Keratinocyte (primary cell): Measurements from ENCODE around the gene ARHGAP15. TPM values are rescaled to one million over a fixed set of nuclear protein-coding genes. Genes with fewer than 3 reads are reported as not detected.

Experiments used
- DNase-seq: peaks from one replicate; pipeline ENCODE4 v3.0.0-alpha.2; 2011; ENCODE audit warnings: low read depth, missing footprints, low spot score
- FAIRE-seq: peaks from 2 replicates; lab custom pipeline; 2011; peaks lifted over from hg19 to GRCh38; lab: Jason Lieb, UNC
- H2AFZ ChIP-seq: 2 replicates; pipeline ENCODE4 v1.6.0; 2012; ENCODE audit warnings: low read length, control low read depth, inconsistent platforms; ENCODE audit not compliant: control insufficient read depth
- H3K27ac ChIP-seq: 2 replicates; pipeline ENCODE4 v1.5.1; 2011; ENCODE audit warnings: low read length; ENCODE audit not compliant: control insufficient read depth, insufficient read depth
- H3K27me3 ChIP-seq: 3 replicates; pipeline ENCODE4 v1.6.0; 2011; ENCODE audit warnings: low read length; ENCODE audit not compliant: control insufficient read depth, insufficient read depth; ENCODE audit errors: extremely low read depth
- H3K36me3 ChIP-seq, 2 experiments: 2 replicates in 1 of 2; 3 replicates in 1 of 2; pipeline ENCODE4 v1.5.1; 2011; ENCODE audit warnings: low read length in 2 of 2, mild to moderate bottlenecking in 1 of 2; ENCODE audit not compliant: control insufficient read depth in 2 of 2, insufficient read depth in 2 of 2; ENCODE audit errors: extremely low read depth in 1 of 2
- H3K4me1 ChIP-seq: 3 replicates; pipeline ENCODE4 v1.5.1; 2011; ENCODE audit warnings: low read length; ENCODE audit not compliant: control insufficient read depth, insufficient read depth; ENCODE audit errors: extremely low read depth
- H3K4me2 ChIP-seq: 3 replicates; pipeline ENCODE4 v1.6.0; 2011; ENCODE audit warnings: low read depth, low read length; ENCODE audit not compliant: control insufficient read depth, insufficient read depth; ENCODE audit errors: extremely low read depth
- H3K4me3 ChIP-seq, 3 experiments: fragments of 200-600 bp in 1 of 3; sonication (generic) in 1 of 3; 2 replicates in 2 of 3; 3 replicates in 1 of 3; pipeline ENCODE4 v1.5.1; 2011 to 2016; ENCODE audit warnings: low read length in 3 of 3, mild to moderate bottlenecking in 3 of 3, control low read depth in 2 of 3, inconsistent platforms in 1 of 3, low read depth in 1 of 3, mixed read lengths in 1 of 3, mixed run types in 1 of 3, moderate library complexity in 1 of 3; ENCODE audit not compliant: control insufficient read depth in 2 of 3, insufficient read depth in 2 of 3; ENCODE audit errors: extremely low read depth in 1 of 3
- H3K79me2 ChIP-seq: 2 replicates; pipeline ENCODE4 v1.6.0; 2012; ENCODE audit warnings: low read length; ENCODE audit not compliant: control insufficient read depth, insufficient read depth
- H3K9ac ChIP-seq: 3 replicates; pipeline ENCODE4 v1.6.0; 2011; ENCODE audit warnings: low read length; ENCODE audit not compliant: control insufficient read depth, insufficient read depth; ENCODE audit errors: extremely low read depth
- H3K9me1 ChIP-seq: 3 replicates; pipeline ENCODE4 v1.6.0; 2011; ENCODE audit warnings: low read length; ENCODE audit not compliant: control insufficient read depth, insufficient read depth; ENCODE audit errors: extremely low read depth
- H3K9me3 ChIP-seq: 2 replicates; pipeline ENCODE4 v1.5.1; 2012; ENCODE audit warnings: low read depth, low read length; ENCODE audit not compliant: control insufficient read depth
- H4K20me1 ChIP-seq: 3 replicates; pipeline ENCODE4 v1.6.0; 2011; ENCODE audit warnings: low read length; ENCODE audit not compliant: control insufficient read depth, insufficient read depth; ENCODE audit errors: extremely low read depth
- CTCF ChIP-seq, 3 experiments: IDR thresholded peaks in 1 of 3; conservative IDR thresholded peaks in 1 of 3; optimal IDR thresholded peaks in 1 of 3; 2 replicates in 2 of 3; 3 replicates in 1 of 3; pipeline versions ENCODE3 to v1.5.1; 2011; ENCODE audit warnings: low read length in 3 of 3, mild to moderate bottlenecking in 3 of 3, moderate library complexity in 2 of 3, control low read depth in 1 of 3, inconsistent platforms in 1 of 3; ENCODE audit not compliant: insufficient read depth in 2 of 3; ENCODE audit errors: extremely low read depth in 1 of 3
- EZH2 ChIP-seq: IDR thresholded peaks from one replicate; pipeline ENCODE4 v1.6.1; 2012; ENCODE audit warnings: inconsistent platforms, mild to moderate bottlenecking, low read length, moderate library complexity
- dilution Hi-C: fragments of 300-500 bp; cut with MboI; formaldehyde crosslinking; loops from one replicate; pipeline ENCODE4 v1.7.0; 2020; ENCODE audit warnings: low sequenced_read_pairs; ENCODE audit not compliant: extremely low pct_ligation_motif_present
- polyA plus RNA-seq, 5 experiments: library from polyadenylated mRNA; depleted of rRNA in 3 of 5; stranded (reverse) in 3 of 5; stranded (forward) in 1 of 5; unstranded in 1 of 5; fragments of >200 nt; gene quantifications; 1 replicate in 1 of 5; 2 replicates in 3 of 5; 3 replicates in 1 of 5; pipeline versions ENCODE4 v1.2.1 to v1.2.3, GENCODE V29; 2011 to 2012; ENCODE audit warnings: missing spikeins in 2 of 5, low read depth in 1 of 5, low replicate concordance in 1 of 5

The ARHGAP15 gene
- polyA plus RNA-seq, 1 donor (not counting 4 experiments of a cell fraction or from before 2014, with no cell fraction given): not detected

- Histone ChIP-seq H3K27me3 (no peaks in the 10 kb centered on the region), H3K4me2 (no peak overlapping the region), H4K20me1 (no peaks in the 10 kb centered on the region), H3K9me1 (no peaks in the 10 kb centered on the region), H3K4me1 (no peaks in the 10 kb centered on the region), H3K27ac (no peak overlapping the region), H3K36me3 (no peaks in the 10 kb centered on the region), H3K79me2 (no peaks in the 10 kb centered on the region), H2AFZ (no peak overlapping the region), H3K9ac (no peak overlapping the region), H3K9me3 (no peaks in the 10 kb centered on the region), H3K4me3 (no peak overlapping the region)
- FAIRE-seq: no peak
- dilution Hi-C loops: no loop called here
- no peak for DNase-seq
- TF ChIP-seq EZH2 (no peak), CTCF (optimal IDR thresholded peaks at IDR 0.05 in 1 of 3, IDR thresholded peaks at IDR 0.05 in 1 of 3, conservative IDR thresholded peaks at IDR 0.05 in 1 of 3; ENCODE audit: extremely low read depth in 1 of 3, insufficient read depth in 2 of 3, low read length in 3 of 3) (no peak)
Measured at GRCh38 chr2:143482316-143482715, 353.1 kb downstream of the ARHGAP15 start.

DNA sequence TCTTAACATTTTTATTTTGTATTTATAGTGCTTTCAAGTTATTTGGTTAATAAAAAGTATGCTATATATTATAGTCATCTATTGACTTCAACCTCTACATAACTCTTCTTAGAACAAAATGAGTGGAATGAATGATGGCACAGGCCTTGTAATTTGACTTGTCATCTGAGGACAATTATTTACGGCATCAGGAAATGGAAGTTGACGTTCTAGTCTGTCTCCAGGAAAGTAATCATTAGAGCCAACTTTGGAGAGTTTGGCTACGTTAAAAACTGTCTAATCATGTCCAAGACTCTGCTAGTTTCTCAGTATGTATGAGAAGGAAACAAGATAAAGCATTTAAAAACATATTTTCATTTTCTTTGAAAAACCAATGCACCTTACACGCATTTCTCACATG is 353.6 kb downstream of the ARHGAP15 start:
- TF ChIP-seq CTCF (optimal IDR thresholded peaks at IDR 0.05 in 1 of 3, IDR thresholded peaks at IDR 0.05 in 1 of 3, conservative IDR thresholded peaks at IDR 0.05 in 1 of 3; ENCODE audit: extremely low read depth in 1 of 3, insufficient read depth in 2 of 3, low read length in 3 of 3) (no peak), EZH2 (no peak)
- no peak overlapping the region for H3K27ac ChIP-seq
- no peak for DNase-seq

More for the DNA sequence above, 353.6 kb downstream of the ARHGAP15 start:
- H3K79me2 ChIP-seq: no peaks in the 10 kb centered on the region
- H4K20me1 ChIP-seq: no peaks in the 10 kb centered on the region
- H2AFZ ChIP-seq: no peak overlapping the region
- H3K9me3 ChIP-seq: no peaks in the 10 kb centered on the region
- H3K27me3 ChIP-seq: no peaks in the 10 kb centered on the region
- no peak overlapping the region for H3K4me2 ChIP-seq
- H3K4me1 ChIP-seq: no peaks in the 10 kb centered on the region
- H3K4me3 ChIP-seq: no peak overlapping the region
- no peak for FAIRE-seq
- dilution Hi-C loops: no loop called here
- no peak overlapping the region for H3K9ac ChIP-seq
- H3K9me1 ChIP-seq: no peaks in the 10 kb centered on the region
- H3K36me3 ChIP-seq: no peaks in the 10 kb centered on the region
